GM21717 (cell line): ENCODE results near the gene CACNA1F.

Source experiments
- ATAC-seq: cut with Tn5 transposase; IDR thresholded peaks from one replicate; pipeline ENCODE4 v1.9.1; 2021; ENCODE audit warnings: mild to moderate bottlenecking, moderate library complexity; ENCODE audit not compliant: unreplicated experiment

CACNA1F gene

DNA sequence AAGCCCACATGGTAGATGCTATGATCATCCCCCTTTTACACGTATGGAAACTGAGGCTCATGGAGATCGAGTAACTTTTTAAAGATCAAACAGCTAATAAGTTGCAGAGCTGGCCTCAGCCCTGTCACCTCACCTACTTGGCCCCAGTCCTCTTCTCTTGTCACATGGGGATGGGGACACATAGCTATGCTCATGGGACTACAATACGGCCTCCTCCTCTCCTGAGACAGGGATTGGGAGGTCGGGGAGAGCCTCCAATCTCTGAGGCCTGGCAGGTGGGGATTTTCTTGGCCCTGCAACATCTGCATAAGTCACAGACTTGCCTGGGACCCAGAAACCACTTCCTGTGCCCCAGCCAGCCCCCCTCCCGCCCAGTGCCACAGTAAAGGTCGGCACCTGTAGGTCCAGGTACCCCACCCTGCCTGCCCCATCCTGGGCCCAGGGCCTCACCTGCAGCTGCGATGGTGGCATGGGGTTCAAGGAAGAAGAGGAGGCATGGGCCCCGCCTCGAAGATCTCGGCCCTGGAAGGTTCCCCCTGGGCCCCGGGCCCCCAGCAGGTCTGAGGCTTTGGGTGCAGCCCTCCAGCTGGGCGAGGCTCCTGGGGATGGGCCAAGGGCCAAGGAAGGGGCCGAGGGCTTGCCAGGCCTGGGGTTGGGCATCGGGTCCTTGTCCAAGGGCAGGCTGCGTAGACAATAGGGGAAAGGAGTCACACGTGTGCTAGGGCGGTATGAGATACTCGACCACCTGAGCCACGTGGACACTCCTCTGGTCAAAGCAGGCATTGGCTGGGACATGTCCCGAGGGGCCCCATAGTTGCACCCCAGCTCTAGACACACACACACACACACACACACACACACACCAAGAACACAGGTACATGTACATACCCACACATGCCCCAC, 25.0 kb upstream of the CACNA1F start:
- ATAC-seq = no peak

GRCh38 chrX:49257074-49257790, 24.1 kb upstream of the CACNA1F start:
- no peak for ATAC-seq

GRCh38 chrX:49256268-49256995, 23.3 kb upstream of the CACNA1F start:
- ATAC-seq = no peak

GRCh38 chrX:49254639-49255038, 21.5 kb upstream of the CACNA1F start:
- no peak for ATAC-seq

DNA sequence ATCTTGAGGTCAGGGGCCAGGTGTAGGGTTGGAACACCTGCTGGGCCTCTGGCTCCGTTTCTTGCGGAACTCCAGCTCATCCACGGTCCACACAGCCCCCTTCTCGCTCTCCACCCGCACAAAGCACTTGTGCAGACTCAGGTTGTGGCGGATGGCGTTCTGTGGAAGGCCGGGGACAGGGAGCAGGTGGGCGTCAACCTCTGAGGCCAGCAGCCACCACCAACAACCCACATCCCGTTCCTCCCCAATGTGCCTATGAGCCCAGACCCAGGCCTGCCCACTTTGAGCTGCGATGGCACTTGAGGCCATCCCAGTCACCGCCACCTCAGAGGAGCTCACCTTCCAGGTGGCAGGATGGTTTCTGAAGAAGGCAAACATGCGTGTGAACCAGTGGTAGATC, 18.2 kb upstream of the CACNA1F start:
- ATAC-seq = no peak

DNA sequence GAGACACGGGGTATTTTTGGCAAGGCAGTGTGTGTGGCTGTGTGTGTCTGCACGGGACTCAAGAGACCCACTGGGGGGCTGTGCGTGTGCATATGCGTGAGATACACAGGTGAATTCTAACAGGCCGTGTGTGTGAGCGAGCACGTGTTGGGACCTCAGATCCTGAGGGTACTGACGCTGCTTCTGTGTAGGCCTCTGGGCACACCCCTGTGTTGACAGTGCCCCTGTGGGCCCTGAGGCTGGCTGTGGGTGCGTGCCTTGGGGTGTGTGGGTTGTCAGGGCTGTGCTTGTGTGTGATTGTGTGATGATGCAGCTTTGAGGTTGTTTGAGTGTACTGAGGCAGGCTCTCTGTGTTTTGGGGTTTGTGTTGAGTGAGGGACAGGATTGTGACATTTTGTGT, 17.4 kb upstream of the CACNA1F start:
- ATAC-seq = no peak

GRCh38 chrX:49250066-49250465, 16.9 kb upstream of the CACNA1F start:
- ATAC-seq = no peak

- ATAC-seq = no peak
Observed at GRCh38 chrX:49249616-49250015, 16.5 kb upstream of the CACNA1F start.

GRCh38 chrX:49249071-49249470, 15.9 kb upstream of the CACNA1F start:
- no peak for ATAC-seq

DNA sequence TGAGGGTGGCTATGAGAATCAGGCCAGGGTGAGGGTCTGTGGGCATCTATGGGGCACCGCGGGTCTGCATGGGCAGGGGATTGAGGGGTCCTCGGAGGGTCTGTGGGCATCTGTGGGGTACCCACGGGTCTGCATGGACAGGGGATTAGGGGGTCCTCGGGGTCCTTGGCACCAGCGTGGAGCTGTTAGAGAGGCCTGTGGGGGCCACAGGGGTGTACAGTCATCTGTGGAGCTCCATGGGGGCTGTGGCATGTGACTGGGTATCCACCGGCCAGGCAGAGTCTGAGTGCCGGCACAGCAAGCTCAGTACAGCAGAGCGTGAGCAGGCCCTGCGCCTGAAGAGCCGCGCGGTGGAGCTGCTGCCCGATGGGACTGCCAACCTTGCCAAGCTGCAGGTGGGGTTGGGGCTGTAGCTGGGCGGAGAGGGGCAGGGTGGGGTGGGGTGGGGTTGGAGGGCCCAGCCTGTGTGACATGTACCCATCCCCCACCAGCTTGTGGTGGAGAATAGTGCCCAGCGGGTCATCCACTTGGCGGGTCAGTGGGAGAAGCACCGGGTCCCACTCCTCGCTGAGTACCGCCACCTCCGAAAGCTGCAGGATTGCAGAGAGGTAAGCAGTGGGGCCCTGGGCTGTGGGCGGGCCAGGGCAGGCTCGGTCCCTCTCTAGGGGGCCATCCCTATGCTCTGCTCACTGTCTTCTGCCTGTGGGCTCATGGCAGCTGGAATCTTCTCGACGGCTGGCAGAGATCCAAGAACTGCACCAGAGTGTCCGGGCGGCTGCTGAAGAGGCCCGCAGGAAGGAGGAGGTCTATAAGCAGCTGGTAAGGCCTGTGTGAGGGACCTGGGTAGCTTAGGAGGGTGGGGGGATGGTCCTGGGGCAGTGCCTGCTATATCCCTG, 15.0 kb upstream of the CACNA1F start:
- no peak for ATAC-seq

DNA sequence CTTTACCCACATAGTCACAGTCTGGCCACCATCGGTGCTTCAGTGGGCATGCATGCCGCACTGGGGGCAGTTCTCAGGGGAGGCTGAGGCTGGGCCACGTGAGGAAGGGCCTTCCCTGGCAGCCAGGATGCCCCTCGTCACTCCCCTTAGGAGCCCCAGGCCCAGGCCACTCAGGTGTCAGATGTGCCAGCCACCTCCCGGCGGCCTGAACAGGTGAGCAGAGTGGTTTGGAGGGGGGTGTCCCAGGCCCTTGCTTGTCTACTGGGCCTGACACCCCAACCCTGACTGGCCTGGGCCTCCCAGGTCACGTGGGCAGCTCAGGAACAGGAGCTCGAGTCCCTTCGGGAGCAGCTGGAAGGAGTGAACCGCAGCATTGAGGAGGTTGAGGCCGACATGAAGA, 14.2 kb upstream of the CACNA1F start:
- no peak for ATAC-seq

- no peak for ATAC-seq
Observed at GRCh38 chrX:49246541-49246940, 13.4 kb upstream of the CACNA1F start.

GRCh38 chrX:49244207-49244606, 11.1 kb upstream of the CACNA1F start:
- ATAC-seq = no peak

DNA sequence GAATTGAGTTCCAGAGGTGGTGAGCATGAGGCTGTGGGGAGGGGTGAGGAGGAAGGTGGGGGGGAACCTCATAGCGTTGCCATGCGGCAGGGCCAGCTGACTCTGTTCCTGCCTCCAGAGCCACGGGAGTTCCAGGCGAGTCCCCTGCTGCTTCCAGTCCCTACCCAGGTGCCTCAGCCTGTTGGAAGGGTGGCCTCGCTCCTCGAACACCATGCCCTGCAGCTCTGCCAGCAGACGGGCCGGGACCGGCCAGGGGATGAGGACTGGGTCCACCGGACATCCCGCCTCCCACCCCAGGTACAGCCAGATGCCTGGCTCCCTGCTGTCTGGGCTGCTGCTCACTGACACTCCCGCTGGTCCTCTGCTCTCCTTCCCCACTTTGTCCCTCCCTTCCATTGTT, 10.0 kb upstream of the CACNA1F start:
- no peak for ATAC-seq

GRCh38 chrX:49242545-49243066, 9.5 kb upstream of the CACNA1F start:
- no peak for ATAC-seq

DNA sequence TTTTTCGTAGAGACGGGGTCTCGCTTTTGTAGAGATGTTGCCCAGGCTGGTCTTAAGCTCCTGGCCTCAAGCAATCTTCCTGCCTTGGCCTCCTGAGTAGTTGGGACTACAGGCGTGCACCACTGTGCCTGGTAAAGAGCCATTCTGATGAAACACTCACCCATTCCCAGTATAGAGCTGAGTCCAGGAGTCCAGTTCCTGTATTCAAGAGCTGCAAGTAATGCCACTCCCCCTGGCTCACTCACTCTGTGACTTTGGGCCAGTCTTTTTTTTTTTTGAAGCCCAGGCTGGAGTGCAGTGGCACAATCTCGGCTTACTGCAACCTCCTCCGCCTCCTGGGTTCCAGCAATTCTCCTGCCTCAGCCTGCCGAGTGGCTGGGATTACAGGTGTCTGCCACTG, 5.6 kb upstream of the CACNA1F start:
- ATAC-seq = no peak

GRCh38 chrX:49237060-49237459, 3.9 kb upstream of the CACNA1F start:
- no peak for ATAC-seq

GRCh38 chrX:49233887-49234555, 881 bp upstream of the CACNA1F start:
- no peak for ATAC-seq

GRCh38 chrX:49232525-49232924, 615 bp downstream of the CACNA1F start:
- ATAC-seq = no peak
